CD4-positive, alpha-beta T cell treated with Interleukin-12 subunit alpha and Interleukin-12 subunit beta, for 1 hour (primary cell): ENCODE measurements around the gene DEPDC5.

Source experiments
- DNase-seq: peaks from one replicate; pipeline ENCODE4 v3.0.0-alpha.2; 2020

The DEPDC5 gene

DNA sequence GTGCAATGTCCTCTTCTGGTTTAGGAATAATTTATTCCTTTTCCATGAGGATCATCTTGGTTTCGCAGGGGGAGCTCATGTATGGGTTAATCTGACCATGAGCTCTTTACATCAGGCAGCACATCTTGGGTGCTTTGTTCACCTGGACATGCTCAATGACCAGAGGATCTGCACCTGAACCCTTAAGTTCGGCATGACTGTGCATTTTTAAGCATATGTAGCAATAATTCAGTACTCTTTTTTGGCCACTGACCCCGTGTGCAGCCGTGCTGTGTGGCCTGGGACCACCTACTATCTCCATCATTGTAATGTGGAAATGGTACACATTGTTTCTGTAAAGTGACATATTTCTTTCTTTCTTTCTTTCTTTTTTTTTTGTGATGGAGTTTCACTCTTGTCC lies 62.9 kb downstream of the DEPDC5 start:
- DNase-seq: no peak

DNA sequence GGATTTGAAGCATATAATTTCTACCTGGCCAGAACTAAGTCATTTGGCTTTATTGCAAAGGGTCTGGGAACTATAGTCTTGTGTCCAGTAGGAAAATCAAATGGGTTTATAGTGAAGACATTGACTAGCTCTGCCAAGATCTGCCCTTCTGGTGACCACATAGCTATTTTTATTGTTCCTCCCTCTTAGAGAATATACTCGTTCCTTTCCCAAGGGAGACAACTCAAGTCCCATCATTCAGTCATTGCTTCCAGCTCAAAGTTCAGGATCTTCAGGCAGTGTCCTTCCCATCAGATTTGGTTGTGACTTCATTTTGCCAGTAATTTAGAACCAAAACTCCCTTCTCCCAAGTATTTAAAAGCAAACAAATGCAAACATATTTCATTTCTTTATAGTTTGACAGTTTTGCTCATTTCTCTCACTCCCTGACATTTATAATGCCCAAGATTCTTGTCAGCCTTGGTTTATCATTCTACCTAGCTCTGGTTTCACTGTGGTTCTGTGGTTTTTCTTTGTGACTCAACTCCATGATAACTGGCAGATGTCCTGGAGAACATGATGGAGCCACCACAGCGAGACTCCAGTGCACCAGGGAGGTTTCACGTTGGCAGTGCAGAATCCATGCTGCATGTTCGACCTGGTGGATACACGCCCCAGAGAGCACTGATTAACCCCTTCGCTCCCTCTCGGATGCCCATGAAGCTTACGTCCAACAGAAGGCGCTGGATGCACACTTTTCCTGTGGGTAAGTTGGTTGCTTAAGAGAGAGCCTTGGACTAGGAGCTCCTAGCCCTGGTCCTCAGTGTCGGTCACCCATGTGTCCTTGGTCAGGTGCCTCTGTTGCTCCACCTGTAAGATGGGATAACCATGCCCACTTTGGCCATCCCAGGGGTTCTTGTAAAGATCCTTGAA lies 64.9 kb downstream of the DEPDC5 start:
- no peak for DNase-seq

GRCh38 chr22:31820655-31821054 lies 66.8 kb downstream of the DEPDC5 start:
- DNase-seq: no peak

DNA sequence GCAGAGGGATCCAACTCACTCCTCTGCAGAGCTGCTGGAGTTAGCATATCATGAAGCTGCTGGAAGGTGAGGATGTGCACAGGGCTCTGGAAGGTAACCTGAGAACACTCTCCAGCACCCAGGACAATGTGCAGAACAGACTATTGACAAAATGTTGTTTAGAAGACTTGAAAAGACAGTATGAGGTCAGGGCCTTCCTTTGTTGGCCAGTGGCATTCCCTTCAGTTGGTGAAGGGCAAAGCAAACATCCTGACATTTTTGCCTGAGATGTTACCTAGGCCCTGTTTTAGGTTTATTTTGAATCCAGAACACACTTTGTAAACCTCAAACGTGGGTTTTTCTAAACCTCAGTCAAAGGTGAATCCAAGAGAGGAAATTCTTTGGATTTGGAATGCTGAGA lies 67.8 kb downstream of the DEPDC5 start:
- DNase-seq: no peak

- no peak for DNase-seq
Measured at GRCh38 chr22:31822523-31822922, 68.7 kb downstream of the DEPDC5 start.

DNA sequence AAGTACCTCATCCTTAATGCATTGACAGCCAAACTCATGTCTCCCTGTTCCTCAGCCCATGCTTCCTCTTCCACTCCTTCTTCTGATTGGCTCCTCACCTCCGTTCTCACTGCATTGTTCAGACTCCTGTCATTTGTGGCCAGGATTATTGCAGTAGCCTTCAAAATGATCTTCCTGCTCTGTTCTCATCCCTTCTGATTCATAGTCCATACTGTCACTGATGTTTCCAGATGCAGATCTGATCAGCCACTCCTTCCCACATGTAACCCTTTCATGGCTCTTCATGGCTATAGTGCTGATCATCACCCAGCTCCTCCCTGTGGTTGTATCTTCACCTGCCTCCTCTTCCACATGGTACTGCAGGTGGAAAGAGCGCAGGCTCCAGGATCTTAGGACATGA lies 71.7 kb downstream of the DEPDC5 start:
- no peak for DNase-seq

- no peak for DNase-seq
Measured at GRCh38 chr22:31826443-31826842, 72.6 kb downstream of the DEPDC5 start.

DNA sequence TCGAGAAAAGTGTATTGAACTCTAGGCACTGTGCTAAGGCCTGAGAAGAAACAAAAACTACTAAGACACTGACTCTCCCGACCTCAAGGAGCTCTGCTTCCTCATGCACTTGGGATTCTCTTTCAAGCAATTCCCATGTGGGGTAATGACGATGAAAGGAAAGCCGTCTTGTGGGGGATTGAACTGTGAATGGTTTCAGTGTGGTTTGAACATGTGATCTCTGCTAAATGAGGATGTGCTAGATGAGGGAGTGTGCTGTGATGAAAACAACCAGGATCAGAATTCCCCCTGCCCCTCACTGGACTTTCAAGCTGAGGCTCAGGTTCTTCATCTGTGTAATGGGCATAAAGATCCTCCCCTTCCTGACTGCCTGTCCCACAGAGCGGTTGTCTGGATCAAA lies 74.9 kb downstream of the DEPDC5 start:
- no peak for DNase-seq

GRCh38 chr22:31829505-31829904 lies 75.7 kb downstream of the DEPDC5 start:
- DNase-seq: no peak

DNA sequence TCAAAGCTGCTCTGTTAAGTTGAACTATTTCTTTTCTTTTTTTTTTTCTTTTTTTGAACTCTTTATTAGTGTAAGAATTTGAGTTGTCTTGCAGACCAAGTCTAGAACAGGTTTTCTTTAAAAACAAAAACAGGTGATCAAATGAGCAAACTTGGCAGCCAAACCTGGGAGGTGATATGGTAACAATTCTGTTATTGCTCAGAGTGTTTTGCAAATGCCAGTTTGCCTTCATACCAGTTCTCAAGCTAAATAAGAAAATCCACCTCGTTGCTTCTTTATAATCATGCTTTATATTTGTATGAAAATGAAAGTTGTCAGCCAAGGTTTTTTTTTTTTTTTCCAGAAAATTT lies 76.9 kb downstream of the DEPDC5 start:
- DNase-seq: no peak

DNA sequence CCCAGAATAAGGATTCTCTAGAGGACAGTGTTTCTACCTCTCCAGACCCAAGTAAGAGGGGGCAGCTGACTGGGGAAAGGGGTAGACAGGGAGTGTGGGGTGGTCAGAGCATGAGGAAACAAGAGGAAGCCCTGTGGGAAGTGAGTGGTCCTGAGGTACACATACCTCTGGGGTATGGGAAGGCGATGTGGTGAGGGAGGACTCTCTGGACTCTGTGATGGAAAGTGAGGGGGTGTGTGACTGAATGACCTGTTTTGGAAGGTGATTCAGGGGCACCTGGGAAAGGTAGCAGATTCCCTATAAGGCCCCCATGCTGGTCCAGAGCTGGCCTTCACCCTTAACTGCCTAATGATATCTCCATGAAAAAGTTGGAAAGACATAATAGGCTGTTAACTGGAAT lies 80.1 kb downstream of the DEPDC5 start:
- DNase-seq: no peak

DNA sequence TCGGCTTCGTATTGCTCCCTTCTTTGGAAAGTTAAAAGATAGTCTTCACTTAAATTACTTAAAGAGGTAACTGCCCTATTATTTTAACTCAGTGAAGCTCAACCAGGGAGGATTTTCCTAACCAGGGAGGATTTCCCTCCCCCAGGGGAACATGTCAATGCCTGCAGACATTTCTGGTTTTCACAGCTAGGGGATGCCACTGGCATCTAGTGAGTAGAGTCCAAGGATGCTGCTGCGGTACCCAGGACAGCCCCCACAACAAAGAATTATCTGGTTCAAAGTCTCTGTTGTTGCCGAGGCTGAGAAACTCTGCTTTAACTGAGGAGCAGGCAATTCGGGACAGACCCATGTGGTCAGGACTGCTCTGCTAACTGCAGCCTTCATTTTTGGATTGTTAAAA lies 82.2 kb downstream of the DEPDC5 start:
- no peak for DNase-seq

- DNase-seq: no peak
Measured at GRCh38 chr22:31838917-31839316, 85.1 kb downstream of the DEPDC5 start.

DNA sequence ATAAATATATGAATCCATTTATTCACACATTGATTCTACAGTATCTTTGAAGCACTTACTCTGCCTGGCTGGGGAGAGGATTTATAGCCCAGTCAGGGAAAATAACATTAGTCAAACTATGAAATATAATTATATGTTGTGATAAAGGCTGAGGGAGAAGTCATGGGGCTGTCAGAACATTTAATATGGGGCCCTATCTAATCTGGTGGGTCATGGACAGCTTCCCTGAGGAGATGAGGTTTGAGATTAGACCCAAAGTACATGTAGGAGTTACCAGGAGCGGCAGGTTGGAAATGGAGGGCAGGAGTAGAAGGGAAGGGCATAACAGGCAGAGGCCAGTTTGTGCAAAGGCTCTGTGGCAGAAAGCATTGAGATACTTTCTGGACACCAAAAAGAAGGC lies 86.2 kb downstream of the DEPDC5 start:
- no peak for DNase-seq

DNA sequence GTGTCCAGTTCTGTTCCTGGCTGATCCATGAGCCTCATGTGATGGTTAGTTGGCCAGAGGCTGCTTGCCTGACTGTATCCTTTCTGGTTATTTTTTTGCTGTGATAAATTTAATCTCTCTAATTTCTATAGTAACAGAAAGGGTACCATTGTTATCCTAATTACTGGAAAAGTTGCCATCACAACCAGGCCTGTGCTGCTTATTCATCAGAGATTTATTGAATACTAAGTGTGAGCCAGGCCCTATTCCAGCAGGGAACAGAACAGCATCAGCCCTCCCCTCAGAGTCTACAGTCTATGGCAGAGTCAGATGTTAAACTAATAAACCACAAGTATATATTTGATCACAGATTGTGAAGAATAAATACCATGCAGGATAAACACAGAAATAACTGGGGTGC lies 86.8 kb downstream of the DEPDC5 start:
- DNase-seq: no peak

DNA sequence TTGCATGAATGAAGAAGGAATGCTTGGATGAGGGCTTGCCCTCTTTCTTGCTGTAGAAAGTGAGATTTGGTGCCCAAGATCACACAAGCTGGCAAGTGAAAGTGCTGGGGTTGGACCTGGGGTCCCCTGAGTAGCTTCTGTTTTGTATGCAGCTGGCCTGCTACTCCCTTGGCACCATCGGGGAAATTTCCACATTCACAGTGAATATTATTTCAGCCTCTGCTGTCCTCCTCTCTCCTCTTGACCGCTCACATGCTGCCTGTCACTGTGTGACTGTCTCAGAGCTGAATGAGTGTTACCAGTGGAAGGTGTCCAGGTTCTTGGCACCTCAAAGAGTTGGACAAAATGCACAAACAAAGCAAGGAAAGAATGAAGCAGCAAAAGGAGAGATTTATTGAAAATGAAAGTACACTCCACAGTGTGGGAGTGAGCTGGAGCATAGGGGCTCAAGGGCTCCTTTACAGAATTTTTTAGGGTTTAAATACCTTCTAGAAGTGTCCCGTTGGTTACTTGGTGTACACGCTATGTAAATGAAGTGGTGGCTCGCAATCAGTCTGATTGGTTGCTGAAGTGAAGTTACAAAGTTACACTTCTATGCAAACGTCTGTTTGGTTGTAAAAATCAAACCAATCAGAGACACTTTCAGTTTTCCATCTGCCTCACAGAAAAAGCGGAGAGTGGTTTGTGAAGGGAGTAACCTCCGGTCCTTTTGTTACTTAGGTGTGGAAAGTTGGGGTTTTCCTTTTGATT lies 87.4 kb downstream of the DEPDC5 start:
- DNase-seq: no peak

DNA sequence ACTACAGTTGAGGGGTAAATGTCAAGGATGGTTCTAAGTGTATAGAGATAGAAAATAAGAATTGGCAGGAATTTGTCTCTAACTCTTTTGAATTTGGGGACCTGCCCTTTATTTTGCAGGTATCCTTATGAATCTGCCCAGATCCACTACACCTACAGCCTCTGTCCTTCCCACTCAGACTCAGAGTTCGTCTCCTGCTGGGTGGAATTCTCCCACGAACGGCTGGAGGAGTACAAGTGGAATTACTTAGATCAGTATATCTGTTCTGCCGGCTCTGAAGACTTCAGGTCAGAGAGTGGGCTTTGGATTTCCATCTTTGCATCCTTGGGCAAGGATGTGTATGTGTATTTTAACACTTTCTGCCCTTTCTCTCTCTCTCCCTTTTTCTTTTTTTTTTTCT lies 89.7 kb downstream of the DEPDC5 start:
- no peak for DNase-seq

DNA sequence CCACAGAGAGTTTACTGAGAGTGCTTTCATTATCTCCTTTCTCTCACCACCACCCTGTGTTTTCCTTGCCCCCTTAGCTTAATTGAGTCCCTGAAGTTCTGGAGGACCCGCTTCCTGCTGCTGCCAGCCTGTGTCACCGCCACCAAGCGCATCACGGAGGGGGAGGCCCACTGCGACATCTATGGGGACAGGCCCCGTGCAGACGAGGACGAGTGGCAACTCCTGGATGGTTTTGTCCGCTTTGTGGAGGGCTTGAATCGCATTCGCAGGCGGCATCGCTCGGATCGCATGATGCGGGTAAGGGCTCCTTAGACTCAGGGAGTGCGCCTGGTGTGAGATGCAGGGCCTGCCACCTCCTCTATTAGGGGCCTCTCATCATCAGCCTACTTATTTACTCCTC lies 91.1 kb downstream of the DEPDC5 start:
- DNase-seq: no peak

GRCh38 chr22:31846161-31847115 lies 92.6 kb downstream of the DEPDC5 start:
- DNase-seq: no peak

DNA sequence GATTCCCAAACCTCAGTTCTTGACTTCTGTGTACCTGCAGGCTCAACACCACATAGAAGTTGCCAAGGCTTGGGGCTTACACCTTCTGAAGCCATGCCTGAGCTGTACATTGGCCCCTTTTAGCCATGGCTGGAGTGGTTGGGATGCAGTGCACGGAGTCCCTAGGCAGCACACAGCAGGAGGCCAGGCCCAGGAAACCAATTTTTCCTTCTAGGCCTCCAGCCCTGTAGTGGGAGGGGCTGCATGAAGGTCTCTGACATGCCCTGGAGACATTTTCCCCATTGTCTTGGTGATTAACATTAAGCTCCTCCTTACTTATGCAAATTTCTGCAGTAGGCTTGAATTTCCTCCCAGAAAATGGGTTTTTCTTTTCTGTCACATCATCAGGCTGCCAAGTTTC lies 94.6 kb downstream of the DEPDC5 start:
- DNase-seq: no peak

GRCh38 chr22:31850135-31850534 lies 96.3 kb downstream of the DEPDC5 start:
- DNase-seq: no peak

- no peak for DNase-seq
Measured at GRCh38 chr22:31852691-31853421, 99.0 kb downstream of the DEPDC5 start.
